Esophagus muscularis mucosa (tissue), 4 donors: ENCODE measurements around the gene SENP1. TPM values are rescaled to one million over a fixed set of nuclear protein-coding genes. Genes with fewer than 3 reads are reported as not detected.

Experiments
- DNase-seq: peaks from one replicate; pipeline ENCODE4 v3.0.0-alpha.2; 2017; ENCODE audit errors: extremely low spot score
- H3K27ac ChIP-seq, 4 donors: fragments of 200-600 bp; sonication (generic); replicated peaks in 1 of 4; 1 replicate in 3 of 4; 2 replicates in 1 of 4; pipeline ENCODE4 v1.5.1; 2016 to 2019; ENCODE audit warnings: mild to moderate bottlenecking in 1 of 4
- H3K27me3 ChIP-seq, 4 donors: fragments of 200-600 bp; sonication (generic); one replicate each; pipeline versions ENCODE4 v1.5.1 to v1.6.0; 2016 to 2019
- H3K36me3 ChIP-seq, 4 donors: fragments of 200-600 bp; sonication (generic); one replicate each; pipeline ENCODE4 v1.5.1; 2016 to 2019
- H3K4me1 ChIP-seq, 4 donors: fragments of 200-600 bp; sonication (generic); one replicate each; pipeline ENCODE4 v1.5.1; 2016 to 2019
- H3K4me3 ChIP-seq, 4 donors: fragments of 200-600 bp; sonication (generic); 1 replicate in 2 of 4; 2 replicates in 2 of 4; pipeline ENCODE4 v1.5.1; 2016 to 2019; ENCODE audit warnings: mild to moderate bottlenecking in 4 of 4, moderate library complexity in 1 of 4
- H3K9me3 ChIP-seq, 4 donors: fragments of 200-600 bp; sonication (generic); 1 replicate in 3 of 4; 2 replicates in 1 of 4; pipeline ENCODE4 v1.5.1; 2016 to 2019
- EP300 ChIP-seq: sonication (generic); formaldehyde crosslinking; IDR thresholded peaks from one replicate; pipeline ENCODE4 v1.6.1; 2017; ENCODE audit warnings: antibody characterized with exemption
- POLR2A ChIP-seq: fragments of 450-650 bp; IDR thresholded peaks from one replicate; pipeline ENCODE4 v1.6.1; 2017; ENCODE audit warnings: antibody characterized with exemption, moderate library complexity, mild to moderate bottlenecking, low read depth
- POLR2AphosphoS5 ChIP-seq, 2 donors: sonication (generic); formaldehyde crosslinking; IDR thresholded peaks; one replicate each; pipeline ENCODE4 v1.6.1; 2017; ENCODE audit warnings: antibody characterized with exemption in 2 of 2
- WGBS: methylation state at CpG from one replicate; pipeline ENCODE4 v1.1.5; 2018; 5-methylcytosine and 5-hydroxymethylcytosine counted together
- intact Hi-C: fragments of 100-400 bp; cut with DNase I; formaldehyde crosslinking; loops from one replicate; pipeline ENCODE4 v1.15.1; 2023
- total RNA-seq, 4 donors: library from RNA; depleted of rRNA; stranded (reverse); fragments of >200 nt; gene quantifications; one replicate each; pipeline versions ENCODE4 v1.1.0 to v1.2.1, GENCODE V29; 2016
- TF ChIP-seq, protein P1 (sequence below), 3 experiments: fragments of 200-600 bp in 2 of 3; fragments of 450-650 bp in 1 of 3; sonication (generic) in 2 of 3; IDR thresholded peaks; one replicate each; pipeline ENCODE4 v1.5.1; 2017 to 2019; ENCODE audit warnings: antibody characterized with exemption in 3 of 3, mild to moderate bottlenecking in 2 of 3, moderate library complexity in 1 of 3

SENP1 gene
- total RNA-seq: 10 to 100 TPM; 12.9 to 19.2 (median 14.3) TPM

DNA sequence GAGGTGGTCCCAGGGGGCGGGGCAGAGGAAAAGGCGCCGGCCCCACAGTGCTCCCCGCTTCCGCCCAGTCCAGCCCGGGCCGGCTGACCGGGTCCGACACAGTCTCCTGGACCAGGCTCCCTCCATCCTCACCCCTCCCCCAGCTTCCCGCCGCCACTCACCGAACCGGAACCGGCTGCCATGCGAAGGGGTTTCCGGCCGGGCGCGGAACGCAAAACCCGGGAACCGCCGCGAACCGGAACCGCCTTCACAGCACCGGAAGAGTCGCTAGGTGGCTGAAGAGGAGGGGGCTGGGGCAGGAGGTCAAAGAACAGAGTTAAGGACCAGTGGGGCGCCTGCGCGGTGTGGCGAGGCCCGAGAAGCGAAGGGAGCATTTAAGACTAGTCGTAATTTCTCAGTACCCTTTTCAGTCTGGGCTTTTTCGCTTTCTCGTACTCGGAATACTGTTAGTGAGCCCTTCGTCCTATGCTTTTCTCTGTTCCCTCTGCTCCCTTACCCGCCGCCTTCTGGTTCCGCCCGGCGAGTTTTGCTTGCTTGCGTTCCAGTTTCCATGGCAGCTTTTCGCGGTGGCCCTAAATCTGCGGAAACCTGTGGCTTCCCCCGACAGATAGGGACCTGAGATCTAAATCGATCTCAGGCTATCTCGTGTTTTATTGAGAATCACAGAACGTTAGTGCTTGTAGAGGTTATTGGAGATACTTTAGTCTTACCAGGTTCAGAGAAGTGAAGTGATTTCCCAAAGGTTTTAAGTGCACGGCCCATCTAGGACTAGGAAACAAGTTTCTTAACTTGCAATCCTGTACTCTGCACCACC is at the start of gene SENP1:
TSS of gene SENP1 (minus strand) at position 213 of the 814 bp plus-strand sequence. CDS start 4,607 bp downstream, outside the sequence.
- Histone ChIP-seq H3K9me3 (no peaks in the 10 kb centered on the region), H3K36me3 (peaks cover 0 to 3% (median 0%) of the 10 kb centered on the region in 4 donors), H3K4me1 (peaks cover 18 to 29% (median 22%) of the 10 kb centered on the region in 4 donors), H3K27ac (peak within 1 kb of the TSS; percentile 86 to 92 (median 92)), H3K4me3 (peak within 1 kb of the TSS; percentile 68 to 96 (median 86)), H3K27me3 (no peaks in the 10 kb centered on the region)
- peak; percentile 66 to 76 for TF ChIP-seq POLR2AphosphoS5 (IDR thresholded peaks at IDR 0.05)
- TF ChIP-seq POLR2A: peak; percentile 9
- no peak for TF ChIP-seq EP300
- TF ChIP-seq, protein P1, sequence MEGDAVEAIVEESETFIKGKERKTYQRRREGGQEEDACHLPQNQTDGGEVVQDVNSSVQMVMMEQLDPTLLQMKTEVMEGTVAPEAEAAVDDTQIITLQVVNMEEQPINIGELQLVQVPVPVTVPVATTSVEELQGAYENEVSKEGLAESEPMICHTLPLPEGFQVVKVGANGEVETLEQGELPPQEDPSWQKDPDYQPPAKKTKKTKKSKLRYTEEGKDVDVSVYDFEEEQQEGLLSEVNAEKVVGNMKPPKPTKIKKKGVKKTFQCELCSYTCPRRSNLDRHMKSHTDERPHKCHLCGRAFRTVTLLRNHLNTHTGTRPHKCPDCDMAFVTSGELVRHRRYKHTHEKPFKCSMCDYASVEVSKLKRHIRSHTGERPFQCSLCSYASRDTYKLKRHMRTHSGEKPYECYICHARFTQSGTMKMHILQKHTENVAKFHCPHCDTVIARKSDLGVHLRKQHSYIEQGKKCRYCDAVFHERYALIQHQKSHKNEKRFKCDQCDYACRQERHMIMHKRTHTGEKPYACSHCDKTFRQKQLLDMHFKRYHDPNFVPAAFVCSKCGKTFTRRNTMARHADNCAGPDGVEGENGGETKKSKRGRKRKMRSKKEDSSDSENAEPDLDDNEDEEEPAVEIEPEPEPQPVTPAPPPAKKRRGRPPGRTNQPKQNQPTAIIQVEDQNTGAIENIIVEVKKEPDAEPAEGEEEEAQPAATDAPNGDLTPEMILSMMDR (IDR thresholded peaks at IDR 0.05): peak; percentile 26 to 39 (median 30)
- intact Hi-C loops: loop anchor here (1.0 to 5.0 kb wide), 2 partner anchors 13 to 51 kb away; partner anchors contain the start of genes ASB8 and PFKM
- peak; percentile 97 for DNase-seq
- WGBS: 0% methylated on average over 37 of the region's 53 CpGs

DNA sequence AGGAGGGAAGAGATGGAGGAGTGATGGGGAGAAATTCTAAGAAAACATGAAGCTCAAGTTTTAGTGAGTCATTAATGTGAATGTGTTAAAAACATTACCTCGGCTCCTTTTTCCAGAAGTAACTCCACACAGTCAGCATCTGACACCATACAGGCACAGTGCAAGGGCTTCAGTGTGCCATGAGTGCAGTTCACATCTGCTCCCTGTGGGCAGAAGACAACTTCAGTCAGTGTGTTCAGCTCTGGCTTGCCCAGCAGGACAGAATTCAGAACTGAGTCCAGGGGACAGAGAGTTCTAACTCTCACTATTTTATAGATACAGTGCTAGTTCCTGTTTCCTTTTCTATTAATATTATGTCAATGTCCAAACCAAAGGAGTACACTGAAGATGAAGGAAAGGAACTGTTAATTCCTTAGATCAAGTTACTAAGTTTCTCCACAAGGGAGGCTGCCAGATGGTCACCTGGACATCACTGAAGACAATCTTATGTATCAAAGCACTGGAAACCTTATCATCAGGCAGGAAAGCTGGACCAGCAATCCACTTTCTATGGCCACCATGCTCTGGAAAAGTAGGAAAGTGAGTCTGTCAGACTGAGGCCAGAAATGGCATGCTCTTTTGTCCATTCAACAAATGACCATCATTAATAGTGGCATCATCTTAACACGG is 45.4 kb upstream of the SENP1 start:
- Histone ChIP-seq H3K9me3 (no peaks in the 10 kb centered on the region), H3K36me3 (peaks cover 51 to 71% (median 66%) of the 10 kb centered on the region in 4 donors), H3K4me1 (peaks cover 6 to 22% (median 10%) of the 10 kb centered on the region in 4 donors), H3K27me3 (no peaks in the 10 kb centered on the region), H3K27ac (no peak overlapping the region), H3K4me3 (no peak overlapping the region)
- no peak for DNase-seq
- WGBS: 84% methylated on average over 2 of the region's 2 CpGs
- TF ChIP-seq, protein P1 (IDR thresholded peaks at IDR 0.05): no peak
- no peak for TF ChIP-seq EP300
- no peak for TF ChIP-seq POLR2A
- TF ChIP-seq POLR2AphosphoS5 (IDR thresholded peaks at IDR 0.05): no peak
- intact Hi-C loops: no loop called here

DNA sequence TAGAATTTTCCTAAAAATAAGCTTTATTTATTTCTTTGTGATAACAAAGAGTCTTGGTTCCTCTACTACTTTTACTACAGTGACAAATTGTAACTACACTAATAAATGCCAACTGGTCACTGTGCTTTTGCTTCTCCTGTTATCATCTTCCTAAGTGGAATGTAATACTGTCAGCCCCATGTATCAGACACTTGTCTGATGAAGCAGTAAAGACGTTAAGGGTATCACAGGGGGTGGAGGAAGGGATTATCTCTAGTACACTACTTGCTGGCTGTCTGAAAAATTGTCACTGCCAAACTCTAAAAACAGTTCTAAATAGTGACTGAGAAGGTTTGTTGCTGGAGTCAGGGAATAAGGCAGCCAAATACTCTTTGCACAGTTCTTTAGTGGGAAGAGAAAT is 40.1 kb upstream of the SENP1 start:
- no peak overlapping the region for H3K27ac ChIP-seq
- no peaks in the 10 kb centered on the region for H3K4me1 ChIP-seq
- WGBS: 33% methylated on average over 1 of the region's 1 CpG
- H3K9me3 ChIP-seq: no peaks in the 10 kb centered on the region
- DNase-seq: no peak
- H3K4me3 ChIP-seq: no peak overlapping the region
- intact Hi-C loops: no loop called here
- no peaks in the 10 kb centered on the region for H3K27me3 ChIP-seq
- TF ChIP-seq POLR2A (no peak), POLR2AphosphoS5 (IDR thresholded peaks at IDR 0.05) (no peak), EP300 (no peak)
- TF ChIP-seq, protein P1 (IDR thresholded peaks at IDR 0.05): no peak
- peaks cover 58 to 100% (median 96%) of the 10 kb centered on the region in 4 donors for H3K36me3 ChIP-seq

- TF ChIP-seq POLR2A: no peak
- H3K36me3 ChIP-seq: peaks cover 54 to 100% (median 96%) of the 10 kb centered on the region in 4 donors
- intact Hi-C loops: no loop called here
- no peak overlapping the region for H3K27ac ChIP-seq
- no peak for DNase-seq
- no peaks in the 10 kb centered on the region for H3K27me3 ChIP-seq
- 88% methylated on average over 2 of the region's 2 CpGs for WGBS
- H3K9me3 ChIP-seq: no peaks in the 10 kb centered on the region
- H3K4me3 ChIP-seq: no peak overlapping the region
- H3K4me1 ChIP-seq: no peaks in the 10 kb centered on the region
Observed at GRCh38 chr12:48143898-48144297, 38.0 kb upstream of the SENP1 start.
